ENCODE data around the gene IRF4. TPM values are rescaled to one million over a fixed set of nuclear protein-coding genes. Genes with fewer than 3 reads are reported as not detected.
A peak's percentile ranks its signal among the peaks of the same experiment; 100 is the strongest.

IRF4 gene
- total RNA-seq (2021) (0.07 and 0.37 TPM in 2 replicates), Bru-seq, nascent RNA (percentile 16 among the genes with signal in this experiment), BruChase-seq, experiment 1, labeled RNA remaining after a 2-hour chase (percentile 15 among the genes with signal in this experiment), BruChase-seq, experiment 2, labeled RNA remaining after a 6-hour chase (percentile 14 among the genes with signal in this experiment)
- long read RNA-seq, result 0 reads

DNA sequence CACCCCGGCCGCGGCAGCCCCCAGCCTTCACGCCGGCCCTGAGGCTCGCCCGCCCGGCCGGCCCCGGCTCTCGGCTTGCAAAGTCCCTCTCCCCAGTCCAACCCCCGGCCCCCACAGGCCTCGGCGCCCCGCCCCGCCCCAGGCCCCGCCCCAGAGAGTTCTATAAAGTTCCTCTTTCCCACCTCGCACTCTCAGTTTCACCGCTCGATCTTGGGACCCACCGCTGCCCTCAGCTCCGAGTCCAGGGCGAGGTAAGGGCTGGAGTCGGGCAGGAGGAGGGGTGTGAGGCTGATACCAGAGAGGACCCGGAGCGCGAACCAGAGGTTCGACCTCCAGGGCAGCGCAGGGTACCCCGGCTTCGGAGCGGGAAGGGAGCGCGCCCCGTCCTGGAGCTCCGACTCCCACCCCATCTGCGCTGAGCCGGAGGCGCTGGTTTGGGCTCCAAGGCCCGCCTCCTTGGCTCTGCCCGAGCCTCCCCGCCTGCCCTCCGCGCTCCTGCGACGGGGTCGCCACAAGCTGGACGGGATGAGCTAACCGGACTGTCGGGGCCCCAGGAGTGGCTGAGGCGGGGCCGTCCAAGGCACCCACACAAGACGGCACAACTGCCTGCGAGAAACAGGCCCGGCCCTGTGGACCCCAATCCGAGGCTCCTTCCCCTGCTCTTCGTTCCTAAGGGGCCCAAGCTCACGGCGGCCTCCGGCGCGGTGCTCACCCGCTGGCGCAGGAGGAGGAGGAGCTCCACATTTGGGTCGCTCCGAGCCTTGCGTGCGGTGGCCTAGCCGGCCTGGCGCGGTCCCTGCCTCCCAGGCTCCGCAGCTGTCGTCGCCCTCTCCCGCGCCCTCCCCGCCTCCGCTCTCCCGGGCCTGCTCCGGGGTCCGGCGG is at the start of gene IRF4:
IRF4 (plus strand) TSS at position 194 of the 882 bp plus-strand sequence. CDS start 1,401 bp downstream, outside the sequence.
- TF ChIP-seq, protein P1, sequence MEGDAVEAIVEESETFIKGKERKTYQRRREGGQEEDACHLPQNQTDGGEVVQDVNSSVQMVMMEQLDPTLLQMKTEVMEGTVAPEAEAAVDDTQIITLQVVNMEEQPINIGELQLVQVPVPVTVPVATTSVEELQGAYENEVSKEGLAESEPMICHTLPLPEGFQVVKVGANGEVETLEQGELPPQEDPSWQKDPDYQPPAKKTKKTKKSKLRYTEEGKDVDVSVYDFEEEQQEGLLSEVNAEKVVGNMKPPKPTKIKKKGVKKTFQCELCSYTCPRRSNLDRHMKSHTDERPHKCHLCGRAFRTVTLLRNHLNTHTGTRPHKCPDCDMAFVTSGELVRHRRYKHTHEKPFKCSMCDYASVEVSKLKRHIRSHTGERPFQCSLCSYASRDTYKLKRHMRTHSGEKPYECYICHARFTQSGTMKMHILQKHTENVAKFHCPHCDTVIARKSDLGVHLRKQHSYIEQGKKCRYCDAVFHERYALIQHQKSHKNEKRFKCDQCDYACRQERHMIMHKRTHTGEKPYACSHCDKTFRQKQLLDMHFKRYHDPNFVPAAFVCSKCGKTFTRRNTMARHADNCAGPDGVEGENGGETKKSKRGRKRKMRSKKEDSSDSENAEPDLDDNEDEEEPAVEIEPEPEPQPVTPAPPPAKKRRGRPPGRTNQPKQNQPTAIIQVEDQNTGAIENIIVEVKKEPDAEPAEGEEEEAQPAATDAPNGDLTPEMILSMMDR (conservative IDR thresholded peaks at IDR 0.05; ENCODE audit: low read depth, low read length), result no peak
- peak; percentile 84 for TF ChIP-seq EZH2 (IDR thresholded peaks at IDR 0.05; ENCODE audit: borderline replicate concordance, low read depth, low read length, poor library complexity, severe bottlenecking)
- H3K27me3 ChIP-seq (replicated peaks; ENCODE audit: insufficient read depth, low read depth, low read length, poor library complexity), result peaks cover 96% of the 10 kb centered on the region
- no TSS peak for BruUV-seq (replicated peaks)
- H3K36me3 ChIP-seq (ENCODE audit: insufficient read depth, low read length, poor library complexity, severe bottlenecking), result no peaks in the 10 kb centered on the region
- peak within 1 kb of the TSS; percentile 7 for H3K4me3 ChIP-seq (ENCODE audit: low read depth, low read length, poor library complexity, severe bottlenecking)
- peaks cover 5% of the 10 kb centered on the region for H3K4me1 ChIP-seq (ENCODE audit: insufficient read depth, low read length, poor library complexity, severe bottlenecking)
- no peaks in the 10 kb centered on the region for H3K9me3 ChIP-seq (ENCODE audit: low read depth, low read length, poor library complexity, severe bottlenecking)
- no peak within 1 kb of the TSS for H3K27ac ChIP-seq (ENCODE audit: low read depth, low read length, poor library complexity, severe bottlenecking)
- no peak for DNase-seq (ENCODE audit: low spot score)
- intact Hi-C loops (cut with micrococcal nuclease; ENCODE audit: unreplicated experiment), result no loop called here
- POLR2A ChIA-PET (ENCODE audit: low non-redundant PET), result no interaction called here
- CTCF ChIA-PET, result no interaction called here

GRCh38 chr6:341914-342831 is 49.4 kb upstream of the IRF4 start:
- CTCF ChIA-PET, result no interaction called here
- no peaks in the 10 kb centered on the region for H3K4me1 ChIP-seq (ENCODE audit: insufficient read depth, low read length, poor library complexity, severe bottlenecking)
- no peak for DNase-seq (ENCODE audit: low spot score)
- no peak overlapping the region for H3K27ac ChIP-seq (ENCODE audit: low read depth, low read length, poor library complexity, severe bottlenecking)
- intact Hi-C loops (cut with micrococcal nuclease; ENCODE audit: unreplicated experiment), result no loop called here
- no peaks in the 10 kb centered on the region for H3K36me3 ChIP-seq (ENCODE audit: insufficient read depth, low read length, poor library complexity, severe bottlenecking)
- POLR2A ChIA-PET (ENCODE audit: low non-redundant PET), result no interaction called here
- no TSS peak for BruUV-seq (replicated peaks)
- TF ChIP-seq, protein P1 (conservative IDR thresholded peaks at IDR 0.05; ENCODE audit: low read depth, low read length), result no peak
- no peak for TF ChIP-seq EZH2 (IDR thresholded peaks at IDR 0.05; ENCODE audit: borderline replicate concordance, low read depth, low read length, poor library complexity, severe bottlenecking)
- no peaks in the 10 kb centered on the region for H3K27me3 ChIP-seq (replicated peaks; ENCODE audit: insufficient read depth, low read depth, low read length, poor library complexity)
- no peak overlapping the region for H3K4me3 ChIP-seq (ENCODE audit: low read depth, low read length, poor library complexity, severe bottlenecking)
- peaks cover 14% of the 10 kb centered on the region for H3K9me3 ChIP-seq (ENCODE audit: low read depth, low read length, poor library complexity, severe bottlenecking)

- no peak overlapping the region for H3K27ac ChIP-seq (ENCODE audit: low read depth, low read length, poor library complexity, severe bottlenecking)
- H3K9me3 ChIP-seq (ENCODE audit: low read depth, low read length, poor library complexity, severe bottlenecking), result peaks cover 14% of the 10 kb centered on the region
- no peaks in the 10 kb centered on the region for H3K4me1 ChIP-seq (ENCODE audit: insufficient read depth, low read length, poor library complexity, severe bottlenecking)
- BruUV-seq (replicated peaks), result no TSS peak
- ChIA-PET CTCF (no interaction called here), POLR2A (ENCODE audit: low non-redundant PET) (no interaction called here)
- no peak for DNase-seq (ENCODE audit: low spot score)
- no peak overlapping the region for H3K4me3 ChIP-seq (ENCODE audit: low read depth, low read length, poor library complexity, severe bottlenecking)
- H3K36me3 ChIP-seq (ENCODE audit: insufficient read depth, low read length, poor library complexity, severe bottlenecking), result no peaks in the 10 kb centered on the region
- intact Hi-C loops (cut with micrococcal nuclease; ENCODE audit: unreplicated experiment), result no loop called here
- TF ChIP-seq, protein P1 (conservative IDR thresholded peaks at IDR 0.05; ENCODE audit: low read depth, low read length), result no peak
- no peak for TF ChIP-seq EZH2 (IDR thresholded peaks at IDR 0.05; ENCODE audit: borderline replicate concordance, low read depth, low read length, poor library complexity, severe bottlenecking)
- no peaks in the 10 kb centered on the region for H3K27me3 ChIP-seq (replicated peaks; ENCODE audit: insufficient read depth, low read depth, low read length, poor library complexity)
Measured at GRCh38 chr6:342832-343179, 48.7 kb upstream of the IRF4 start.

All from A673 (cell line).